ENCODE measurements around the gene ZNF664.

- TF ChIP-seq POLR2A (IDR thresholded peaks at IDR 0.05; ENCODE audit: low read depth, low read length): no peak
- no peak for TF ChIP-seq POLR2AphosphoS5 (IDR thresholded peaks at IDR 0.05; ENCODE audit: low read depth, low read length)
- TF ChIP-seq TAF1 (IDR thresholded peaks at IDR 0.05; ENCODE audit: borderline replicate concordance, low read depth, low read length): no peak
Observed at GRCh38 chr12:123962513-123962912, 10.5 kb upstream of the ZNF664 start.

All from GM12892 (cell line).